H1 (cell line): ENCODE data around the gene OR52K1. TPM values are rescaled to one million over a fixed set of nuclear protein-coding genes. Genes with fewer than 3 reads are reported as not detected.

ENCODE experiments used
- RAD21 ChIP-seq, 2 experiments: IDR thresholded peaks in 1 of 2; conservative IDR thresholded peaks in 1 of 2; 2 replicates each; pipeline ENCODE4 v1.6.1; 2011; ENCODE audit warnings: low read depth in 2 of 2, low read length in 2 of 2, improper control_type of control experiment in 1 of 2, inconsistent platforms in 1 of 2, mild to moderate bottlenecking in 1 of 2, moderate library complexity in 1 of 2
- polyA plus RNA-seq, 7 experiments: library from polyadenylated mRNA; depleted of rRNA in 3 of 7; stranded (reverse) in 5 of 7; unstranded in 2 of 7; fragments of >200 nt in 5 of 7; fragments of 200-250 nt in 2 of 7; gene quantifications; 1 replicate in 5 of 7; 2 replicates in 1 of 7; 4 replicates in 1 of 7; pipeline versions ENCODE4 v1.2.1 to v1.2.3, GENCODE V29; 2011 to 2013; ENCODE audit warnings: missing spikeins in 2 of 7, mixed read lengths in 2 of 7
- total RNA-seq: library from RNA; stranded (reverse); fragmentation: NEBNext Ultra II Directional; extraction: Animal tissue kit (Norgen Biotek cat#: 25700); gene quantifications from 2 replicates; pipeline ENCODE4 v1.2.1, GENCODE V29; 2021
- TF ChIP-seq, protein P1 (sequence below): fragments of 300-600 bp; sonication (generic); IDR thresholded peaks from 2 replicates; pipeline ENCODE4 v1.7.1; 2012; ENCODE audit warnings: low read length, moderate library complexity, mild to moderate bottlenecking, inconsistent platforms; ENCODE audit not compliant: insufficient replicate concordance

Gene OR52K1
- total and polyA plus RNA-seq, 2 of the 8 experiments (the other 6 are each of a cell fraction or from before 2014, with no cell fraction given): not detected

DNA sequence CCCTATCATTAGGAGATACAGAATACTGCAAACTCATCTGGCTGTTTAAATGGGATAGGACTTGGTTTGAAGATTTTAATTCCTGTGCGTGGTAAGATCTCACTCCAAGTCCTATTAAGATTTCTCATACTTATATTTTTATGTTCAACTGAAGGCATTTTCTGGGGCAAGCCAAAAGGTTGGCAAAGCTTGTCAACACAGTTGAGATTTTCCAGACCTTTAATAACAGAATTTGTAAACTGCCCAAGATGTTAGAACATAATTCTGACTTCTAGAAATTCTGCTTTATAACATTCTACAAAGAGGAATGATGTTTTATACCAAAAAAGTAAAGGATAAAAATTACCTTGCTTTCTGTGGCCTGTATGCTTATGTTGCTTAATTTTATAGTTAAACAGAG is 31.8 kb downstream of the OR52K1 start (continued):
- TF ChIP-seq, protein P1, sequence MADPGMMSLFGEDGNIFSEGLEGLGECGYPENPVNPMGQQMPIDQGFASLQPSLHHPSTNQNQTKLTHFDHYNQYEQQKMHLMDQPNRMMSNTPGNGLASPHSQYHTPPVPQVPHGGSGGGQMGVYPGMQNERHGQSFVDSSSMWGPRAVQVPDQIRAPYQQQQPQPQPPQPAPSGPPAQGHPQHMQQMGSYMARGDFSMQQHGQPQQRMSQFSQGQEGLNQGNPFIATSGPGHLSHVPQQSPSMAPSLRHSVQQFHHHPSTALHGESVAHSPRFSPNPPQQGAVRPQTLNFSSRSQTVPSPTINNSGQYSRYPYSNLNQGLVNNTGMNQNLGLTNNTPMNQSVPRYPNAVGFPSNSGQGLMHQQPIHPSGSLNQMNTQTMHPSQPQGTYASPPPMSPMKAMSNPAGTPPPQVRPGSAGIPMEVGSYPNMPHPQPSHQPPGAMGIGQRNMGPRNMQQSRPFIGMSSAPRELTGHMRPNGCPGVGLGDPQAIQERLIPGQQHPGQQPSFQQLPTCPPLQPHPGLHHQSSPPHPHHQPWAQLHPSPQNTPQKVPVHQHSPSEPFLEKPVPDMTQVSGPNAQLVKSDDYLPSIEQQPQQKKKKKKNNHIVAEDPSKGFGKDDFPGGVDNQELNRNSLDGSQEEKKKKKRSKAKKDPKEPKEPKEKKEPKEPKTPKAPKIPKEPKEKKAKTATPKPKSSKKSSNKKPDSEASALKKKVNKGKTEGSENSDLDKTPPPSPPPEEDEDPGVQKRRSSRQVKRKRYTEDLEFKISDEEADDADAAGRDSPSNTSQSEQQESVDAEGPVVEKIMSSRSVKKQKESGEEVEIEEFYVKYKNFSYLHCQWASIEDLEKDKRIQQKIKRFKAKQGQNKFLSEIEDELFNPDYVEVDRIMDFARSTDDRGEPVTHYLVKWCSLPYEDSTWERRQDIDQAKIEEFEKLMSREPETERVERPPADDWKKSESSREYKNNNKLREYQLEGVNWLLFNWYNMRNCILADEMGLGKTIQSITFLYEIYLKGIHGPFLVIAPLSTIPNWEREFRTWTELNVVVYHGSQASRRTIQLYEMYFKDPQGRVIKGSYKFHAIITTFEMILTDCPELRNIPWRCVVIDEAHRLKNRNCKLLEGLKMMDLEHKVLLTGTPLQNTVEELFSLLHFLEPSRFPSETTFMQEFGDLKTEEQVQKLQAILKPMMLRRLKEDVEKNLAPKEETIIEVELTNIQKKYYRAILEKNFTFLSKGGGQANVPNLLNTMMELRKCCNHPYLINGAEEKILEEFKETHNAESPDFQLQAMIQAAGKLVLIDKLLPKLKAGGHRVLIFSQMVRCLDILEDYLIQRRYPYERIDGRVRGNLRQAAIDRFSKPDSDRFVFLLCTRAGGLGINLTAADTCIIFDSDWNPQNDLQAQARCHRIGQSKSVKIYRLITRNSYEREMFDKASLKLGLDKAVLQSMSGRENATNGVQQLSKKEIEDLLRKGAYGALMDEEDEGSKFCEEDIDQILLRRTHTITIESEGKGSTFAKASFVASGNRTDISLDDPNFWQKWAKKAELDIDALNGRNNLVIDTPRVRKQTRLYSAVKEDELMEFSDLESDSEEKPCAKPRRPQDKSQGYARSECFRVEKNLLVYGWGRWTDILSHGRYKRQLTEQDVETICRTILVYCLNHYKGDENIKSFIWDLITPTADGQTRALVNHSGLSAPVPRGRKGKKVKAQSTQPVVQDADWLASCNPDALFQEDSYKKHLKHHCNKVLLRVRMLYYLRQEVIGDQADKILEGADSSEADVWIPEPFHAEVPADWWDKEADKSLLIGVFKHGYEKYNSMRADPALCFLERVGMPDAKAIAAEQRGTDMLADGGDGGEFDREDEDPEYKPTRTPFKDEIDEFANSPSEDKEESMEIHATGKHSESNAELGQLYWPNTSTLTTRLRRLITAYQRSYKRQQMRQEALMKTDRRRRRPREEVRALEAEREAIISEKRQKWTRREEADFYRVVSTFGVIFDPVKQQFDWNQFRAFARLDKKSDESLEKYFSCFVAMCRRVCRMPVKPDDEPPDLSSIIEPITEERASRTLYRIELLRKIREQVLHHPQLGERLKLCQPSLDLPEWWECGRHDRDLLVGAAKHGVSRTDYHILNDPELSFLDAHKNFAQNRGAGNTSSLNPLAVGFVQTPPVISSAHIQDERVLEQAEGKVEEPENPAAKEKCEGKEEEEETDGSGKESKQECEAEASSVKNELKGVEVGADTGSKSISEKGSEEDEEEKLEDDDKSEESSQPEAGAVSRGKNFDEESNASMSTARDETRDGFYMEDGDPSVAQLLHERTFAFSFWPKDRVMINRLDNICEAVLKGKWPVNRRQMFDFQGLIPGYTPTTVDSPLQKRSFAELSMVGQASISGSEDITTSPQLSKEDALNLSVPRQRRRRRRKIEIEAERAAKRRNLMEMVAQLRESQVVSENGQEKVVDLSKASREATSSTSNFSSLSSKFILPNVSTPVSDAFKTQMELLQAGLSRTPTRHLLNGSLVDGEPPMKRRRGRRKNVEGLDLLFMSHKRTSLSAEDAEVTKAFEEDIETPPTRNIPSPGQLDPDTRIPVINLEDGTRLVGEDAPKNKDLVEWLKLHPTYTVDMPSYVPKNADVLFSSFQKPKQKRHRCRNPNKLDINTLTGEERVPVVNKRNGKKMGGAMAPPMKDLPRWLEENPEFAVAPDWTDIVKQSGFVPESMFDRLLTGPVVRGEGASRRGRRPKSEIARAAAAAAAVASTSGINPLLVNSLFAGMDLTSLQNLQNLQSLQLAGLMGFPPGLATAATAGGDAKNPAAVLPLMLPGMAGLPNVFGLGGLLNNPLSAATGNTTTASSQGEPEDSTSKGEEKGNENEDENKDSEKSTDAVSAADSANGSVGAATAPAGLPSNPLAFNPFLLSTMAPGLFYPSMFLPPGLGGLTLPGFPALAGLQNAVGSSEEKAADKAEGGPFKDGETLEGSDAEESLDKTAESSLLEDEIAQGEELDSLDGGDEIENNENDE: no peak
- TF ChIP-seq RAD21 (IDR thresholded peaks at IDR 0.05 in 1 of 2, conservative IDR thresholded peaks at IDR 0.05 in 1 of 2; ENCODE audit: low read depth in 2 of 2, low read length in 2 of 2): no peak
